H7 (cell line): ENCODE data around the gene DRD2. TPM values are rescaled to one million over a fixed set of nuclear protein-coding genes. Genes with fewer than 3 reads are reported as not detected.

Experiments
- DNase-seq: peaks from one replicate; pipeline ENCODE4 v3.0.0; 2012
- H3K27me3 ChIP-seq: 2 replicates; pipeline ENCODE4 v1.6.0; 2011; ENCODE audit warnings: mild to moderate bottlenecking, low read length; ENCODE audit not compliant: control insufficient read depth, insufficient read depth
- H3K36me3 ChIP-seq: replicated peaks from 2 replicates; pipeline ENCODE4 v1.5.1; 2011; ENCODE audit warnings: low read length; ENCODE audit not compliant: control insufficient read depth, insufficient read depth
- H3K4me3 ChIP-seq: 2 replicates; pipeline ENCODE4 v1.5.1; 2011; ENCODE audit warnings: low read depth, mild to moderate bottlenecking, control low read depth, low read length, moderate library complexity; ENCODE audit not compliant: insufficient read depth
- total RNA-seq: library from RNA; depleted of rRNA; stranded (reverse); fragments of >200 nt; shearing (Covaris generic); gene quantifications from 2 replicates; pipeline ENCODE4 v1.2.3, GENCODE V29; 2014

DRD2 gene
- total RNA-seq, 1 experiment from 2014 or later = 0.38 TPM

DNA sequence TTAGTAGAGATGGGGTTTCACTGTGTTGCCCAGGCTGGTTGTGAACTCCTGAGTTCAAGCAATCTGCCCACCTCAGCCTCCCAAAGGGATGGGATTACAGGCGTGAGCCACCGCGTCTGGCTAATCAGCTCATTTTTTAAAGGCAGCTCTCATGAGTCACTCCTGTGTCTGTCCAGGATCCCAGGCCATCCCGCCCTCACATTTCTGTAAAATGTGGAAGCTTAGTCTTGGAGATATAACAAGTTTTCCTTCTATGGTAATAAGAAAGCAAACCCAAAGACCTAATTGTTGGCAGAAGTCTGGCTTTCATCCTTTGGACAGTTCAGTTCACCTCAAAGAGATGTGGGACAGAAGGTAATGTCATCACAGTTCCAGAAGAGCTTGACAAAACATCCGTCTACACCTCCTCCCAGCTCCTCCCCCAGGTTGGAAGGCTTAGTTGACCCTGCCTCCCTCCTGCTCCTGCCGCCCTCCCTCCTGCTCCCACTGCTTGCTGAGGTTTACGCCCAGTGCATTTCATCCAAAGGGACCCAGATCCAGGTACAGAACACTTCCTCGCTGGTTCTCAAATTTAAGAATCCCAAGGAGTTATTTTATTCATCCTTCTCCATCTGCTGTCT is 6.4 kb downstream of the DRD2 start:
- H3K27me3 ChIP-seq = peaks cover 5% of the 10 kb centered on the region
- no peak overlapping the region for H3K4me3 ChIP-seq
- DNase-seq = no peak
- H3K36me3 ChIP-seq = no peaks in the 10 kb centered on the region

DNA sequence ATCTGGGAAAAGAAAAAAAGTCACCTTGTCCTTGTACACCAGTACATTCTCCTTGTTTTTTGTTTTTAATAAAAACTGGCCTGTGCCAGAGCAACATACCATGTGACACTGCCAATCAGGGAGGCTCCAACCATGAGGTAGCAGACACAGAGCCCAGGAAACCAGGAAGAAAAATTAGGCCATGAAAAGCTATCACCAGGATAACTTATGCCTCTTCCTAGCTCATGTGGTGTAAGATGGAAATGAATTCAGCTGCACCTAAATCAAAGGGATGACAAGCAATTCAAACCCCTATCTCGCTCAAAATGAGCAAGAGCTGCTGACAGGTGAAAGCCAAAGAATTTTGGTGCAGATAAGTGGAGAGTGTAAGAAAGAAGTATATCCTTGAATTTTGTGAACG is 7.7 kb downstream of the DRD2 start:
- no peak overlapping the region for H3K4me3 ChIP-seq
- H3K36me3 ChIP-seq = no peaks in the 10 kb centered on the region
- no peaks in the 10 kb centered on the region for H3K27me3 ChIP-seq
- DNase-seq = no peak

GRCh38 chr11:113465786-113466185 is 9.4 kb downstream of the DRD2 start:
- Histone ChIP-seq H3K36me3 (no peaks in the 10 kb centered on the region), H3K27me3 (no peaks in the 10 kb centered on the region), H3K4me3 (no peak overlapping the region)
- DNase-seq = no peak

GRCh38 chr11:113464416-113464815 is 10.8 kb downstream of the DRD2 start:
- Histone ChIP-seq H3K36me3 (no peaks in the 10 kb centered on the region), H3K27me3 (no peaks in the 10 kb centered on the region), H3K4me3 (no peak overlapping the region)
- no peak for DNase-seq

- Histone ChIP-seq H3K36me3 (no peaks in the 10 kb centered on the region), H3K4me3 (no peak overlapping the region), H3K27me3 (no peaks in the 10 kb centered on the region)
- DNase-seq = no peak
Observed at GRCh38 chr11:113462830-113463229, 12.4 kb downstream of the DRD2 start.

- Histone ChIP-seq H3K4me3 (no peak overlapping the region), H3K27me3 (no peaks in the 10 kb centered on the region), H3K36me3 (no peaks in the 10 kb centered on the region)
- DNase-seq = no peak
Observed at GRCh38 chr11:113461639-113462038, 13.6 kb downstream of the DRD2 start.

GRCh38 chr11:113460469-113460868 is 14.7 kb downstream of the DRD2 start:
- no peak overlapping the region for H3K4me3 ChIP-seq
- no peaks in the 10 kb centered on the region for H3K27me3 ChIP-seq
- no peak for DNase-seq
- no peaks in the 10 kb centered on the region for H3K36me3 ChIP-seq

DNA sequence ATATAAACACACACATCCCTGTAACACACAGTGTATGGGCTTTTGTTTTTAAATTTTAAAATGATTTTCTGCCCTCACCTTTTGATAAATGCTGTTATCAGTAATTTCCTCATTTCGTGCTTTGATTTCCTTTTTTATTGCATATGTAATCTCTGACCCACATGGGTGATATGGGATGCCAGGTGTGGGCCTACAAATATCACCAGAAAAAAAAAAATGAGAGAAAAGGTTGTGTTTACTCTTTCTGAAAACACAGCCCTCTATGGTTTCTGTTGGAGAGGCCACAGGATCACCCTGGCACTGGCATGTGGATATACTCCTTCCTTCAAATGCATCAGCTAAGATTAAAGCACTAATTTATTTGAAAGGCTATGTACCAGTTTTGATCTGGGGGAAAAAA is 17.0 kb downstream of the DRD2 start:
- Histone ChIP-seq H3K27me3 (no peaks in the 10 kb centered on the region), H3K4me3 (no peak overlapping the region)
- no peak for DNase-seq

GRCh38 chr11:113457784-113458183 is 17.4 kb downstream of the DRD2 start:
- peak; percentile 73 for DNase-seq
- Histone ChIP-seq H3K27me3 (no peaks in the 10 kb centered on the region), H3K4me3 (no peak overlapping the region), H3K36me3 (no peaks in the 10 kb centered on the region)

More for the DNA sequence above, 17.0 kb downstream of the DRD2 start:
- H3K36me3 ChIP-seq = no peaks in the 10 kb centered on the region

GRCh38 chr11:113454455-113454854 is 20.7 kb downstream of the DRD2 start:
- Histone ChIP-seq H3K36me3 (no peaks in the 10 kb centered on the region), H3K27me3 (no peaks in the 10 kb centered on the region), H3K4me3 (no peak overlapping the region)
- DNase-seq = no peak

- H3K4me3 ChIP-seq = no peak overlapping the region
- H3K27me3 ChIP-seq = no peaks in the 10 kb centered on the region
- no peak for DNase-seq
- H3K36me3 ChIP-seq = no peaks in the 10 kb centered on the region
Observed at GRCh38 chr11:113449743-113450142, 25.5 kb downstream of the DRD2 start.

DNA sequence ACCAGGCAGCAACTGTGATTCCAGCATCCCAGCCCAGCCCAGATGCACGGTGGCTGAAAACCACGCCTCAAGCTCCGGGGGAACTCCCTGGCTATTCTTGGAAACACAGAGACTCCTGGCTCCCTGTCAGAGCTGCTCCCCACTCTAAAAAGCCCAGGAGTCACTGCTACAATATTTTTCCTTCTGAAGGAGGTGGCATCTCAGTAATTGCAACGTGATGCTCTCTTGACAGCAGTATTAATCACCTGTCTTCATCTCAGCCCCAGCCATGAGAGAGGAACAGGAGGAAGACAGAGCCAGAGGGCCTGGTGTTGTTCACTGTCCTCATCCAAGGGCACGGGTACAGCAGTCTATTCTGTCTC is 26.9 kb downstream of the DRD2 start:
- Histone ChIP-seq H3K36me3 (no peaks in the 10 kb centered on the region), H3K27me3 (no peaks in the 10 kb centered on the region), H3K4me3 (no peak overlapping the region)
- no peak for DNase-seq

- no peaks in the 10 kb centered on the region for H3K27me3 ChIP-seq
- no peak overlapping the region for H3K4me3 ChIP-seq
- no peak for DNase-seq
- no peaks in the 10 kb centered on the region for H3K36me3 ChIP-seq
Observed at GRCh38 chr11:113447621-113448315, 27.4 kb downstream of the DRD2 start.

- no peak overlapping the region for H3K4me3 ChIP-seq
- no peaks in the 10 kb centered on the region for H3K36me3 ChIP-seq
- DNase-seq = no peak
- H3K27me3 ChIP-seq = no peaks in the 10 kb centered on the region
Observed at GRCh38 chr11:113446938-113447337, 28.3 kb downstream of the DRD2 start.

DNA sequence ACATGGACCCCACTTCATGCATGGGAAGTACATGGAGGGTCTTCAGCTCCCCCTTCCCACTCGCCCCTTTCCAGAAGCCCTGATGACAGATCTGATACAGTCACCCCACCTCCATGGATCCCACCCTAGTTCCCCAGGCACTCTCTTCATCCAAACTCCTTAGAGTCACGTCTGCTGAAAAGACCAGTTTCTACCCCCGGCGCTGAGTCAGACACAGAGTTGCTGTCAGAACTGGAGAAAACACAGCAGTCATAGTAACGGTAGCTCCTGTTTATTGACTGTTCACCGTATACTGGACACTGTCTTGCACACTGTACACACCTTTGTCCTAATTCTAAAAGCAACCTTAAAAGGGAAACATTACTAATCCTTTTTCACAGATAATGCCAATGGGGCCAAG is 29.1 kb downstream of the DRD2 start:
- Histone ChIP-seq H3K36me3 (no peaks in the 10 kb centered on the region), H3K4me3 (no peak overlapping the region), H3K27me3 (no peaks in the 10 kb centered on the region)
- no peak for DNase-seq
